ENCODE data around the gene PFDN1.

DNA sequence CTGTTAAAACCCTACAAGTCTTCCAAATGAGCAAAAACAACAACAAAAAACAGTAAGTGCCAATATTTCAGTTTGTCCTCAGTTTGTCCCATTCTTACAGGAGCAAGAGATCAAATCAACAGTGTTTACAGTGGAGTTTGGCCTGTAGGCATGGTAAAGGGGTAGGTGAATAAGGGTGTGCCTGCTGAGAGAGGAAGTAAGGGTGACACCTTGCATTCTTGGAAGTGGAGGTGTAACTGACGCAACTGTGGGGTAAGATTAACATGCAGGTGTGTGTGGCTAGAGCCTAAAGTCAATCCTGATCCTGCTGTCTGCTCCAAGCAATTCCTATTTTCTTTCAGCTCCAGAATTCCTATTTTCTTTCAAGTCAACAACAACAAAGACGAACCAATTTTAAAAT, 43.4 kb downstream of the PFDN1 start:
- no peak for TF ChIP-seq CTCF (conservative IDR thresholded peaks at IDR 0.05; ENCODE audit: low read depth, low read length)
- TF ChIP-seq EZH2 (IDR thresholded peaks at IDR 0.05; ENCODE audit: borderline replicate concordance, low read depth, low read length, poor library complexity, severe bottlenecking): no peak

Measured in A673 (cell line).